Karpas-422 (cell line): ENCODE results near the gene RGS3. TPM values are rescaled to one million over a fixed set of nuclear protein-coding genes. Genes with fewer than 3 reads are reported as not detected.

Experiments used
- DNase-seq: peaks from one replicate; pipeline ENCODE4 v3.0.0-alpha.2; 2015
- H2AFZ ChIP-seq: fragments of 200-600 bp; sonication (generic); 2 replicates; pipeline ENCODE4 v1.6.1; 2014; ENCODE audit warnings: antibody characterized with exemption, low read length, mixed read lengths
- H3K27ac ChIP-seq: fragments of 200-600 bp; sonication (generic); 2 replicates; pipeline ENCODE4 v1.5.1; 2014; ENCODE audit warnings: mild to moderate bottlenecking, low read length, moderate library complexity
- H3K27me3 ChIP-seq: fragments of 200-600 bp; sonication (generic); 2 replicates; pipeline ENCODE4 v1.6.1; 2014; ENCODE audit warnings: low read length, mixed read lengths
- H3K36me3 ChIP-seq: fragments of 200-600 bp; sonication (generic); 2 replicates; pipeline ENCODE4 v1.6.1; 2014; ENCODE audit warnings: low read length, mixed read lengths; ENCODE audit not compliant: insufficient read depth
- H3K4me1 ChIP-seq: fragments of 200-600 bp; sonication (generic); 2 replicates; pipeline ENCODE4 v1.6.1; 2014; ENCODE audit warnings: mild to moderate bottlenecking, low read length, mixed read lengths
- H3K4me2 ChIP-seq: fragments of 200-600 bp; sonication (generic); 2 replicates; pipeline ENCODE4 v1.6.1; 2014; ENCODE audit warnings: low read length, low read depth, mild to moderate bottlenecking; ENCODE audit not compliant: poor library complexity, severe bottlenecking
- H3K4me3 ChIP-seq: fragments of 200-600 bp; sonication (generic); 2 replicates; pipeline ENCODE4 v1.5.1; 2014; ENCODE audit warnings: mild to moderate bottlenecking, antibody characterized with exemption, low read length, mixed read lengths
- H3K79me2 ChIP-seq: fragments of 200-600 bp; sonication (generic); 2 replicates; pipeline ENCODE4 v1.6.1; 2014; ENCODE audit warnings: mild to moderate bottlenecking, low read length, mixed read lengths
- H3K9ac ChIP-seq: fragments of 200-600 bp; sonication (generic); 2 replicates; pipeline ENCODE4 v1.6.0; 2014; ENCODE audit warnings: low read length
- H3K9me2 ChIP-seq: fragments of 200-600 bp; sonication (generic), shearing (Covaris generic); replicated peaks from 2 replicates; pipeline ENCODE4 v1.6.0; 2014; ENCODE audit warnings: mild to moderate bottlenecking, low read length, moderate library complexity; ENCODE audit not compliant: insufficient read depth
- H3K9me3 ChIP-seq: fragments of 300-700, 200-600 bp; sonication (generic); 2 replicates; pipeline ENCODE4 v1.6.1; 2014; ENCODE audit warnings: low read length, mixed read lengths
- H4K20me1 ChIP-seq: fragments of 200-600 bp; sonication (generic); 2 replicates; pipeline ENCODE4 v1.6.1; 2014; ENCODE audit warnings: mild to moderate bottlenecking, antibody characterized with exemption, low read length, low read depth; ENCODE audit not compliant: insufficient read depth
- total RNA-seq: library from RNA; depleted of rRNA; stranded (reverse); fragments of >200 nt; shearing (Covaris generic); gene quantifications from 2 replicates; pipeline ENCODE4 v1.2.3, GENCODE V29; 2014; ENCODE audit warnings: low replicate concordance

The RGS3 gene
- total RNA-seq, 1 experiment from 2014 or later = 1.3 TPM

GRCh38 chr9:113513111-113513510 lies 49.6 kb downstream of the RGS3 start:
- Histone ChIP-seq H3K4me2 (no peak overlapping the region), H3K9me2 (no peaks in the 10 kb centered on the region), H3K27ac (no peak overlapping the region), H4K20me1 (no peaks in the 10 kb centered on the region), H3K4me1 (peaks cover 9% of the 10 kb centered on the region), H2AFZ (no peak overlapping the region), H3K79me2 (no peaks in the 10 kb centered on the region), H3K27me3 (no peaks in the 10 kb centered on the region), H3K36me3 (no peaks in the 10 kb centered on the region), H3K4me3 (no peak overlapping the region), H3K9ac (no peak overlapping the region), H3K9me3 (no peaks in the 10 kb centered on the region)
- DNase-seq = no peak

- no peaks in the 10 kb centered on the region for H3K9me2 ChIP-seq
- DNase-seq = no peak
- no peaks in the 10 kb centered on the region for H3K27me3 ChIP-seq
- no peak overlapping the region for H2AFZ ChIP-seq
- no peaks in the 10 kb centered on the region for H4K20me1 ChIP-seq
- H3K4me3 ChIP-seq = no peak overlapping the region
- H3K4me2 ChIP-seq = no peak overlapping the region
- H3K36me3 ChIP-seq = no peaks in the 10 kb centered on the region
- no peak overlapping the region for H3K27ac ChIP-seq
- no peak overlapping the region for H3K9ac ChIP-seq
- H3K79me2 ChIP-seq = no peaks in the 10 kb centered on the region
- no peaks in the 10 kb centered on the region for H3K9me3 ChIP-seq
- peaks cover 9% of the 10 kb centered on the region for H3K4me1 ChIP-seq
Observed at GRCh38 chr9:113513536-113513935, 50.0 kb downstream of the RGS3 start.

GRCh38 chr9:113514061-113514460 lies 50.5 kb downstream of the RGS3 start:
- Histone ChIP-seq H3K9ac (no peak overlapping the region), H3K9me2 (no peaks in the 10 kb centered on the region), H3K4me1 (peaks cover 9% of the 10 kb centered on the region), H2AFZ (no peak overlapping the region), H3K9me3 (no peaks in the 10 kb centered on the region), H3K27ac (no peak overlapping the region), H3K79me2 (no peaks in the 10 kb centered on the region), H3K4me2 (no peak overlapping the region), H4K20me1 (no peaks in the 10 kb centered on the region), H3K4me3 (no peak overlapping the region), H3K27me3 (no peaks in the 10 kb centered on the region), H3K36me3 (no peaks in the 10 kb centered on the region)
- DNase-seq = no peak

GRCh38 chr9:113514748-113515147 lies 51.2 kb downstream of the RGS3 start:
- no peaks in the 10 kb centered on the region for H3K9me2 ChIP-seq
- H4K20me1 ChIP-seq = no peaks in the 10 kb centered on the region
- no peaks in the 10 kb centered on the region for H3K36me3 ChIP-seq
- no peaks in the 10 kb centered on the region for H3K9me3 ChIP-seq
- no peak for DNase-seq
- no peak overlapping the region for H3K4me2 ChIP-seq
- H3K27me3 ChIP-seq = no peaks in the 10 kb centered on the region
- H3K9ac ChIP-seq = no peak overlapping the region
- no peaks in the 10 kb centered on the region for H3K79me2 ChIP-seq
- H3K4me3 ChIP-seq = no peak overlapping the region
- peaks cover 9% of the 10 kb centered on the region for H3K4me1 ChIP-seq
- no peak overlapping the region for H3K27ac ChIP-seq
- H2AFZ ChIP-seq = no peak overlapping the region

GRCh38 chr9:113515862-113516261 lies 52.3 kb downstream of the RGS3 start:
- Histone ChIP-seq H3K36me3 (no peaks in the 10 kb centered on the region), H3K9me2 (no peaks in the 10 kb centered on the region), H3K27me3 (no peaks in the 10 kb centered on the region), H3K4me3 (no peak overlapping the region), H2AFZ (no peak overlapping the region), H3K9ac (no peak overlapping the region), H3K4me2 (no peak overlapping the region), H3K4me1 (peaks cover 9% of the 10 kb centered on the region), H4K20me1 (no peaks in the 10 kb centered on the region), H3K9me3 (no peaks in the 10 kb centered on the region), H3K27ac (no peak overlapping the region), H3K79me2 (no peaks in the 10 kb centered on the region)
- no peak for DNase-seq

- Histone ChIP-seq H3K4me1 (peaks cover 16% of the 10 kb centered on the region), H3K79me2 (no peaks in the 10 kb centered on the region), H4K20me1 (no peaks in the 10 kb centered on the region), H3K9ac (no peak overlapping the region), H3K9me2 (no peaks in the 10 kb centered on the region), H3K9me3 (no peaks in the 10 kb centered on the region), H2AFZ (no peak overlapping the region), H3K4me2 (no peak overlapping the region), H3K4me3 (no peak overlapping the region), H3K27ac (no peak overlapping the region), H3K36me3 (no peaks in the 10 kb centered on the region), H3K27me3 (no peaks in the 10 kb centered on the region)
- DNase-seq = no peak
Observed at GRCh38 chr9:113516840-113517577, 53.5 kb downstream of the RGS3 start.

GRCh38 chr9:113519426-113520108 lies 56.0 kb downstream of the RGS3 start:
- no peaks in the 10 kb centered on the region for H3K27me3 ChIP-seq
- H3K79me2 ChIP-seq = no peaks in the 10 kb centered on the region
- H3K27ac ChIP-seq = no peak overlapping the region
- no peak overlapping the region for H3K9ac ChIP-seq
- H3K36me3 ChIP-seq = no peaks in the 10 kb centered on the region
- no peak for DNase-seq
- no peak overlapping the region for H3K4me3 ChIP-seq
- no peak overlapping the region for H3K4me2 ChIP-seq
- H3K4me1 ChIP-seq = peaks cover 36% of the 10 kb centered on the region
- H3K9me3 ChIP-seq = no peaks in the 10 kb centered on the region
- no peaks in the 10 kb centered on the region for H3K9me2 ChIP-seq
- no peaks in the 10 kb centered on the region; the same call in 1 of the 2 replicates for H4K20me1 ChIP-seq
- no peak overlapping the region for H2AFZ ChIP-seq

GRCh38 chr9:113520109-113520642 lies 56.6 kb downstream of the RGS3 start:
- no peaks in the 10 kb centered on the region for H3K9me3 ChIP-seq
- H3K36me3 ChIP-seq = no peaks in the 10 kb centered on the region
- H3K9ac ChIP-seq = no peak overlapping the region
- H3K27me3 ChIP-seq = no peaks in the 10 kb centered on the region
- H3K4me3 ChIP-seq = no peak overlapping the region
- no peak overlapping the region for H2AFZ ChIP-seq
- no peak overlapping the region for H3K4me2 ChIP-seq
- H4K20me1 ChIP-seq = no peaks in the 10 kb centered on the region; the same call in 1 of the 2 replicates
- no peak for DNase-seq
- H3K4me1 ChIP-seq = peaks cover 36% of the 10 kb centered on the region
- no peaks in the 10 kb centered on the region for H3K79me2 ChIP-seq
- H3K27ac ChIP-seq = no peak overlapping the region
- no peaks in the 10 kb centered on the region for H3K9me2 ChIP-seq
